Fibroblast of lung (primary cell): Measurements from ENCODE around the gene PLTP. TPM values are rescaled to one million over a fixed set of nuclear protein-coding genes. Genes with fewer than 3 reads are reported as not detected.

ENCODE experiments used
- DNase-seq, 2 donors: peaks; one replicate each; pipeline versions ENCODE4 v3.0.0 to v3.0.0-alpha.2; 2010; ENCODE audit warnings: low read depth in 2 of 2
- H2AFZ ChIP-seq: 2 replicates; pipeline ENCODE4 v1.5.1; 2012; ENCODE audit warnings: low read length, control low read depth, inconsistent platforms
- H3K27ac ChIP-seq: 2 replicates; pipeline ENCODE4 v1.5.1; 2011; ENCODE audit warnings: low read length, control low read depth; ENCODE audit not compliant: insufficient read depth
- H3K27me3 ChIP-seq: 2 replicates; pipeline ENCODE4 v1.5.1; 2011; ENCODE audit warnings: mild to moderate bottlenecking, low read length; ENCODE audit not compliant: control insufficient read depth, insufficient read depth
- H3K36me3 ChIP-seq: 2 replicates; pipeline ENCODE4 v1.5.1; 2011; ENCODE audit warnings: low read length; ENCODE audit not compliant: control insufficient read depth, insufficient read depth
- H3K4me1 ChIP-seq: 2 replicates; pipeline ENCODE4 v1.5.1; 2011; ENCODE audit warnings: low read length; ENCODE audit not compliant: control insufficient read depth, insufficient read depth; ENCODE audit errors: extremely low read depth
- H3K4me2 ChIP-seq: 2 replicates; pipeline ENCODE4 v1.5.1; 2011; ENCODE audit warnings: low read length, control low read depth; ENCODE audit not compliant: insufficient read depth; ENCODE audit errors: extremely low read depth
- H3K4me3 ChIP-seq, 4 experiments: fragments of 200-600 bp in 1 of 4; sonication (generic) in 1 of 4; replicated peaks in 1 of 4; 2 replicates each; pipeline ENCODE4 v1.5.1; 2011 to 2016; ENCODE audit warnings: low read length in 4 of 4, low read depth in 3 of 4, mild to moderate bottlenecking in 3 of 4, control low read depth in 2 of 4, inconsistent platforms in 1 of 4, mixed read lengths in 1 of 4; ENCODE audit not compliant: insufficient read depth in 1 of 4; ENCODE audit errors: control extremely low read depth in 1 of 4
- H3K79me2 ChIP-seq: 2 replicates; pipeline ENCODE4 v1.5.1; 2012; ENCODE audit warnings: mild to moderate bottlenecking, low read length, inconsistent platforms; ENCODE audit not compliant: control insufficient read depth, insufficient read depth
- H3K9ac ChIP-seq: 2 replicates; pipeline ENCODE4 v1.5.1; 2011; ENCODE audit warnings: mild to moderate bottlenecking, low read length, control low read depth; ENCODE audit not compliant: insufficient read depth
- H3K9me3 ChIP-seq: 2 replicates; pipeline ENCODE4 v1.5.1; 2012; ENCODE audit warnings: low read depth, low read length; ENCODE audit not compliant: control insufficient read depth, insufficient read depth
- H4K20me1 ChIP-seq: 2 replicates; pipeline ENCODE4 v1.5.1; 2011; ENCODE audit warnings: low read length; ENCODE audit not compliant: control insufficient read depth, insufficient read depth; ENCODE audit errors: extremely low read depth
- EZH2 ChIP-seq: IDR thresholded peaks from 2 replicates; pipeline ENCODE4 v1.5.1; 2012; ENCODE audit warnings: low read length, control low read depth, mild to moderate bottlenecking; ENCODE audit errors: missing control alignments
- polyA plus RNA-seq, 2 donors: library from polyadenylated mRNA; depleted of rRNA in 1 of 2; stranded (reverse) in 1 of 2; unstranded in 1 of 2; fragments of >200 nt; gene quantifications; 2 replicates each; pipeline ENCODE4 v1.2.1, GENCODE V29; 2011 to 2012; ENCODE audit warnings: missing spikeins in 1 of 2
- total RNA-seq: library from RNA; depleted of rRNA; stranded (reverse); fragments of >200 nt; gene quantifications from 2 replicates; pipeline ENCODE4 v1.2.1, GENCODE V29; 2014
- TF ChIP-seq, protein P1 (sequence below), 2 donors: IDR thresholded peaks in 1 of 2; conservative IDR thresholded peaks in 1 of 2; 1 replicate in 1 of 2; 2 replicates in 1 of 2; pipeline ENCODE4 v1.5.1; 2011 to 2012; ENCODE audit warnings: low read length in 2 of 2, control low read depth in 1 of 2, inconsistent platforms in 1 of 2, low read depth in 1 of 2, mild to moderate bottlenecking in 1 of 2

Gene PLTP
- total and polyA plus RNA-seq, 2 donors (not counting 1 experiment from before 2014, with no cell fraction given), result 63.1 to 110 TPM

- Histone ChIP-seq H3K4me3 (no peak overlapping the region), H3K4me2 (no peak overlapping the region), H3K27ac (no peak overlapping the region), H3K9ac (no peak overlapping the region), H3K27me3 (no peaks in the 10 kb centered on the region), H3K9me3 (no peaks in the 10 kb centered on the region), H2AFZ (no peak overlapping the region), H3K4me1 (peaks cover 2% of the 10 kb centered on the region), H4K20me1 (no peaks in the 10 kb centered on the region), H3K36me3 (peaks cover 6% of the 10 kb centered on the region), H3K79me2 (peaks cover 14% of the 10 kb centered on the region)
- TF ChIP-seq EZH2, result no peak
- DNase-seq, result no peak
Observed at GRCh38 chr20:45851501-45851900, 60.5 kb downstream of the PLTP start.

DNA sequence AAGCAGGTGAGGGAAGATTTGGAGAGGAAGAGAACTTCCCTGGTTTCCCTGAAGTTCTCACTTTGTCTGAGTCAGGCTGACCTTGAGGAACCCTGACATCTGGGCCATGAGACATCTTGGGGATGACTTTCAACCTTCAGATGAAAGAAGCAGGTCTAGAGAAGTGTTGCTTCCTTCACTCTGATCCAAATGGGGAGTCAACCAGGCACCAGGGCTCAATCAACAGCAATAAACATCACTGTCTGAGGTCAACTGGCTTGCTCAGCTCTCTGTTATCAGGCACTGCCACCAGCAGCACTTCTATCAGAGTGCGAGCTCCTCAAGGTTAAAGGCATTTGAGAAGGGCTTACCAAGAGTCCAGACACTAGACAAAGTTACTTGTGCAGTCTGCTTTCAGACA lies 61.0 kb downstream of the PLTP start:
- Histone ChIP-seq H3K4me3 (no peak overlapping the region), H3K9me3 (no peaks in the 10 kb centered on the region), H3K27ac (no peak overlapping the region), H3K27me3 (no peaks in the 10 kb centered on the region), H3K79me2 (peaks cover 8% of the 10 kb centered on the region), H3K36me3 (peaks cover 6% of the 10 kb centered on the region), H3K4me2 (no peak overlapping the region), H3K9ac (no peak overlapping the region), H3K4me1 (no peaks in the 10 kb centered on the region), H4K20me1 (no peaks in the 10 kb centered on the region), H2AFZ (no peak overlapping the region)
- TF ChIP-seq EZH2, result no peak
- TF ChIP-seq, protein P1, sequence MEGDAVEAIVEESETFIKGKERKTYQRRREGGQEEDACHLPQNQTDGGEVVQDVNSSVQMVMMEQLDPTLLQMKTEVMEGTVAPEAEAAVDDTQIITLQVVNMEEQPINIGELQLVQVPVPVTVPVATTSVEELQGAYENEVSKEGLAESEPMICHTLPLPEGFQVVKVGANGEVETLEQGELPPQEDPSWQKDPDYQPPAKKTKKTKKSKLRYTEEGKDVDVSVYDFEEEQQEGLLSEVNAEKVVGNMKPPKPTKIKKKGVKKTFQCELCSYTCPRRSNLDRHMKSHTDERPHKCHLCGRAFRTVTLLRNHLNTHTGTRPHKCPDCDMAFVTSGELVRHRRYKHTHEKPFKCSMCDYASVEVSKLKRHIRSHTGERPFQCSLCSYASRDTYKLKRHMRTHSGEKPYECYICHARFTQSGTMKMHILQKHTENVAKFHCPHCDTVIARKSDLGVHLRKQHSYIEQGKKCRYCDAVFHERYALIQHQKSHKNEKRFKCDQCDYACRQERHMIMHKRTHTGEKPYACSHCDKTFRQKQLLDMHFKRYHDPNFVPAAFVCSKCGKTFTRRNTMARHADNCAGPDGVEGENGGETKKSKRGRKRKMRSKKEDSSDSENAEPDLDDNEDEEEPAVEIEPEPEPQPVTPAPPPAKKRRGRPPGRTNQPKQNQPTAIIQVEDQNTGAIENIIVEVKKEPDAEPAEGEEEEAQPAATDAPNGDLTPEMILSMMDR (conservative IDR thresholded peaks at IDR 0.05 in 1 of 2, IDR thresholded peaks at IDR 0.05 in 1 of 2; ENCODE audit: low read depth in 1 of 2, low read length in 2 of 2), result no peak
- no peak for DNase-seq

- peaks cover 6% of the 10 kb centered on the region for H3K36me3 ChIP-seq
- H3K4me2 ChIP-seq, result no peak overlapping the region
- no peak overlapping the region for H3K9ac ChIP-seq
- no peaks in the 10 kb centered on the region for H3K27me3 ChIP-seq
- H3K4me1 ChIP-seq, result no peaks in the 10 kb centered on the region
- TF ChIP-seq, protein P1 (conservative IDR thresholded peaks at IDR 0.05 in 1 of 2, IDR thresholded peaks at IDR 0.05 in 1 of 2; ENCODE audit: low read depth in 1 of 2, low read length in 2 of 2), result no peak
- no peak for TF ChIP-seq EZH2
- H3K79me2 ChIP-seq, result peaks cover 5% of the 10 kb centered on the region
- H3K27ac ChIP-seq, result no peak overlapping the region
- no peak overlapping the region for H3K4me3 ChIP-seq
- no peak overlapping the region for H2AFZ ChIP-seq
- no peaks in the 10 kb centered on the region for H3K9me3 ChIP-seq
- no peak for DNase-seq
- H4K20me1 ChIP-seq, result no peaks in the 10 kb centered on the region
Observed at GRCh38 chr20:45850238-45850637, 61.7 kb downstream of the PLTP start.
